IMR-90 (cell line): ENCODE data around the gene FUT7.

Source experiments
- BHLHE40 ChIP-seq: fragments of 150-350 bp; IDR thresholded peaks from 2 replicates; pipeline ENCODE4 v1.6.1; 2016; ENCODE audit warnings: mild to moderate bottlenecking, low read depth, low read length
- MAFK ChIP-seq: IDR thresholded peaks from 2 replicates; pipeline ENCODE4 v1.6.1; 2012; ENCODE audit warnings: low read depth, low read length, improper control_type of control experiment
- MAZ ChIP-seq: IDR thresholded peaks from 2 replicates; pipeline ENCODE4 v1.6.1; 2012; ENCODE audit warnings: low read depth, mild to moderate bottlenecking, low read length, improper control_type of control experiment, moderate library complexity, borderline replicate concordance
- MXI1 ChIP-seq: IDR thresholded peaks from 2 replicates; pipeline ENCODE4 v1.6.1; 2012; ENCODE audit warnings: low read depth, mild to moderate bottlenecking, low read length, moderate library complexity, borderline replicate concordance
- NFE2L2 ChIP-seq: fragments of 150-350 bp; IDR thresholded peaks from 2 replicates; pipeline ENCODE4 v1.6.1; 2016; ENCODE audit warnings: low read depth, mild to moderate bottlenecking, low read length
- POLR2A ChIP-seq: IDR thresholded peaks from 2 replicates; pipeline ENCODE4 v1.6.1; 2012; ENCODE audit warnings: mild to moderate bottlenecking, low read depth, low read length
- RAD21 ChIP-seq: IDR thresholded peaks from 2 replicates; pipeline ENCODE4 v1.6.1; 2012; ENCODE audit warnings: low read length, improper control_type of control experiment
- RCOR1 ChIP-seq: IDR thresholded peaks from 2 replicates; pipeline ENCODE4 v1.6.1; 2012; ENCODE audit warnings: mild to moderate bottlenecking, low read length, improper control_type of control experiment; ENCODE audit not compliant: insufficient replicate concordance
- RFX5 ChIP-seq: IDR thresholded peaks from 2 replicates; pipeline ENCODE4 v1.8.0; 2012; ENCODE audit warnings: low read depth, mild to moderate bottlenecking, low read length, moderate library complexity
- SMC3 ChIP-seq: fragments of 150-350 bp; IDR thresholded peaks from 2 replicates; pipeline ENCODE4 v1.6.1; 2016; ENCODE audit warnings: low read depth, mild to moderate bottlenecking, antibody characterized with exemption, low read length, moderate library complexity
- TF ChIP-seq, protein P1 (sequence below): conservative IDR thresholded peaks from 2 replicates; pipeline ENCODE4 v1.5.1; 2012; ENCODE audit warnings: mild to moderate bottlenecking, low read depth, low read length, improper control_type of control experiment
- TF ChIP-seq, protein P2 (sequence below): fragments of 150-350 bp; IDR thresholded peaks from 2 replicates; pipeline ENCODE4 v1.6.1; 2017; ENCODE audit warnings: mild to moderate bottlenecking, antibody characterized with exemption, low read length, low read depth

- TF ChIP-seq SMC3 (no peak), MXI1 (no peak), POLR2A (no peak), RAD21 (no peak), RCOR1 (no peak), MAFK (no peak), MAZ (no peak), BHLHE40 (no peak), NFE2L2 (no peak), RFX5 (no peak)
- TF ChIP-seq, protein P1, sequence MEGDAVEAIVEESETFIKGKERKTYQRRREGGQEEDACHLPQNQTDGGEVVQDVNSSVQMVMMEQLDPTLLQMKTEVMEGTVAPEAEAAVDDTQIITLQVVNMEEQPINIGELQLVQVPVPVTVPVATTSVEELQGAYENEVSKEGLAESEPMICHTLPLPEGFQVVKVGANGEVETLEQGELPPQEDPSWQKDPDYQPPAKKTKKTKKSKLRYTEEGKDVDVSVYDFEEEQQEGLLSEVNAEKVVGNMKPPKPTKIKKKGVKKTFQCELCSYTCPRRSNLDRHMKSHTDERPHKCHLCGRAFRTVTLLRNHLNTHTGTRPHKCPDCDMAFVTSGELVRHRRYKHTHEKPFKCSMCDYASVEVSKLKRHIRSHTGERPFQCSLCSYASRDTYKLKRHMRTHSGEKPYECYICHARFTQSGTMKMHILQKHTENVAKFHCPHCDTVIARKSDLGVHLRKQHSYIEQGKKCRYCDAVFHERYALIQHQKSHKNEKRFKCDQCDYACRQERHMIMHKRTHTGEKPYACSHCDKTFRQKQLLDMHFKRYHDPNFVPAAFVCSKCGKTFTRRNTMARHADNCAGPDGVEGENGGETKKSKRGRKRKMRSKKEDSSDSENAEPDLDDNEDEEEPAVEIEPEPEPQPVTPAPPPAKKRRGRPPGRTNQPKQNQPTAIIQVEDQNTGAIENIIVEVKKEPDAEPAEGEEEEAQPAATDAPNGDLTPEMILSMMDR: no peak
- TF ChIP-seq, protein P2, sequence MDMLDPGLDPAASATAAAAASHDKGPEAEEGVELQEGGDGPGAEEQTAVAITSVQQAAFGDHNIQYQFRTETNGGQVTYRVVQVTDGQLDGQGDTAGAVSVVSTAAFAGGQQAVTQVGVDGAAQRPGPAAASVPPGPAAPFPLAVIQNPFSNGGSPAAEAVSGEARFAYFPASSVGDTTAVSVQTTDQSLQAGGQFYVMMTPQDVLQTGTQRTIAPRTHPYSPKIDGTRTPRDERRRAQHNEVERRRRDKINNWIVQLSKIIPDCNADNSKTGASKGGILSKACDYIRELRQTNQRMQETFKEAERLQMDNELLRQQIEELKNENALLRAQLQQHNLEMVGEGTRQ: no peak
Observed at GRCh38 chr9:137041124-137041523, 9.2 kb upstream of the FUT7 start.
